ENCODE results near the gene OLR1.
"Not testable (repeated sequence)": the region's sequence is repeated elsewhere in the genome, so short reads cannot be mapped to it uniquely, and the experiment has no call there.

OLR1 gene

DNA sequence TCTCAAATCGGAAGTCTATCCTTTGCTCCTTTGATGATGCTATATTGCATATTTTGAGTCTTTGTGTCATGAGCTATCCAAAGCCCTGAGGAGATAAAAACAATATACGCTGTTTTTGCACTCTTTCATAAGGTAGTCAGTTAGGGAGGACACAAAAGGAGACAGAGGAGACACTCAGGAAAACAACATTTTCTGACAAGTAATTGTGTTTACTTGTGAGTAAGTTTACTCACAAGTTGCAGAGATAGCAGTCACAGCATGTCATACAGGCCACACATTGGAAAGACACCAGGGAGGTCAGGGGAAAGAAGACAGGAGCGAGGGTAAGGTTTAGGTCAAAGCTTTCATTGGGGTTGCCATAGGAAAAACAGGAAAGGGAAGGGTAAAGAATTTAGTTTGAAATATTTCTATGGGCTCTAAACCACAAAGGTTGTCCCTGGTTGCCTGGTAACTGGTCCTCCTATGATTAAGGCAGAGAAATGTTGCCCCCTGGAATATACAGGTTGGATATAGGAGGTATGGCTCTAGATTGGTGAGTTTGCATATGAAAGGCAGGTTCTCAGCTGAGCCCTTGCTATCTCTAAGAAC lies 33.4 kb upstream of the OLR1 start:
- ChIA-PET CTCF (no interaction called here), POLR2A (no interaction called here)
- no peak for TF ChIP-seq NFRKB (IDR thresholded peaks at IDR 0.05)
- no peak for DNase-seq (ENCODE audit: extremely low spot score)

- DNase-seq (ENCODE audit: extremely low spot score); CTCF ChIA-PET; POLR2A ChIA-PET: not testable (repeated sequence)
Observed at GRCh38 chr12:10204495-10204894, 32.6 kb upstream of the OLR1 start.

- POLR2A ChIA-PET: no interaction called here
- no peak for TF ChIP-seq SUZ12 (IDR thresholded peaks at IDR 0.05)
- TF ChIP-seq BHLHE40 (IDR thresholded peaks at IDR 0.05; ENCODE audit: borderline replicate concordance): no peak
- no peak for TF ChIP-seq LEF1 (IDR thresholded peaks at IDR 0.05; ENCODE audit: borderline replicate concordance)
- TF ChIP-seq CTBP1 (IDR thresholded peaks at IDR 0.05; ENCODE audit: borderline replicate concordance): no peak
- TF ChIP-seq ELF4 (IDR thresholded peaks at IDR 0.05): no peak
- no peak for TF ChIP-seq FOXA1 (IDR thresholded peaks at IDR 0.05)
- no peak for TF ChIP-seq ARNT (IDR thresholded peaks at IDR 0.05)
- TF ChIP-seq, protein P1, sequence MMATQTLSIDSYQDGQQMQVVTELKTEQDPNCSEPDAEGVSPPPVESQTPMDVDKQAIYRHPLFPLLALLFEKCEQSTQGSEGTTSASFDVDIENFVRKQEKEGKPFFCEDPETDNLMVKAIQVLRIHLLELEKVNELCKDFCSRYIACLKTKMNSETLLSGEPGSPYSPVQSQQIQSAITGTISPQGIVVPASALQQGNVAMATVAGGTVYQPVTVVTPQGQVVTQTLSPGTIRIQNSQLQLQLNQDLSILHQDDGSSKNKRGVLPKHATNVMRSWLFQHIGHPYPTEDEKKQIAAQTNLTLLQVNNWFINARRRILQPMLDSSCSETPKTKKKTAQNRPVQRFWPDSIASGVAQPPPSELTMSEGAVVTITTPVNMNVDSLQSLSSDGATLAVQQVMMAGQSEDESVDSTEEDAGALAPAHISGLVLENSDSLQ (IDR thresholded peaks at IDR 0.05): no peak
- no peak for TF ChIP-seq FOXK2 (IDR thresholded peaks at IDR 0.05)
- no peak for TF ChIP-seq TARDBP (IDR thresholded peaks at IDR 0.05)
- DNase-seq (ENCODE audit: extremely low spot score): no peak
- CTCF ChIA-PET: interaction anchor here (0.5 to 0.8 kb wide), 2 partner anchors 11 to 46 kb away, joined by 3 to 4 read pairs; no protein-coding TSS in a partner anchor
Observed at GRCh38 chr12:10197879-10198278, 25.9 kb upstream of the OLR1 start.

DNA sequence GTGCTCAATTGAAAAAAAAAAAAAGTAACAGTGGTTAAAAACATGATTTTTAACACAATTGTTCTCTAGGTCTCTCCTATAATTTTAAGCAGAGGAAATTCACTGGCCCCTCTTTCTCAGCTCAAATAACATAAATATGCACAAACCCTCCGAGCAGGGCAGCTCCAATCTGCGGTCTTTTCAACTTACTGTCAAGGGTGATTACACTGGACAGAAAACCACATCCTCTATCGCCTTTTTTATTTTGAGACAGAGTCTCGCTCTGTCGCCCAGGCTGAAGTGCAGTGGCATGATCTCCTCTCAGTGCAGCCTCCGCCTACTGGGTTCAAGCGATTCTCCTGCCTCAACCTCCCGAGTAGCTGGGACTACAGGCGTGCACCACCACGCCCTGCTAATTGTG lies 24.3 kb upstream of the OLR1 start:
- CTCF ChIA-PET: no interaction called here
- POLR2A ChIA-PET: no interaction called here
- no peak for DNase-seq (ENCODE audit: extremely low spot score)
- TF ChIP-seq FOXM1 (IDR thresholded peaks at IDR 0.05; ENCODE audit: borderline replicate concordance) (no peak), CTBP1 (IDR thresholded peaks at IDR 0.05; ENCODE audit: borderline replicate concordance) (no peak), SUZ12 (IDR thresholded peaks at IDR 0.05) (no peak), L3MBTL2 (conservative IDR thresholded peaks at IDR 0.05) (no peak), FOXA1 (IDR thresholded peaks at IDR 0.05) (no peak), LEF1 (IDR thresholded peaks at IDR 0.05; ENCODE audit: borderline replicate concordance) (no peak), ZNF384 (IDR thresholded peaks at IDR 0.05) (no peak), ELF4 (IDR thresholded peaks at IDR 0.05) (no peak), ARNT (IDR thresholded peaks at IDR 0.05) (no peak), NFRKB (IDR thresholded peaks at IDR 0.05) (no peak), FOXK2 (IDR thresholded peaks at IDR 0.05) (no peak), TARDBP (IDR thresholded peaks at IDR 0.05) (no peak), BHLHE40 (IDR thresholded peaks at IDR 0.05; ENCODE audit: borderline replicate concordance) (no peak), HDGF (IDR thresholded peaks at IDR 0.05; ENCODE audit: borderline replicate concordance) (no peak), SP1 (IDR thresholded peaks at IDR 0.05) (no peak)
- TF ChIP-seq, protein P1 (IDR thresholded peaks at IDR 0.05): no peak

- ChIA-PET POLR2A (interaction anchor here (1.2 kb wide), 1 partner anchor 18 kb away, joined by 5 read pairs; the partner anchor contains the start of gene GABARAPL1), CTCF (interaction anchor here (0.6 to 1.8 kb wide), 4 partner anchors 41 to 452 kb away, joined by 3 to 10 read pairs (median 7); no protein-coding TSS in a partner anchor)
- no peak for TF ChIP-seq FOXA1 (IDR thresholded peaks at IDR 0.05)
- no peak for TF ChIP-seq SUZ12 (IDR thresholded peaks at IDR 0.05)
- no peak for TF ChIP-seq CTBP1 (IDR thresholded peaks at IDR 0.05; ENCODE audit: borderline replicate concordance)
- no peak for DNase-seq (ENCODE audit: extremely low spot score)
Observed at GRCh38 chr12:10194160-10194670, 22.3 kb upstream of the OLR1 start.

GRCh38 chr12:10191865-10192264 lies 19.9 kb upstream of the OLR1 start:
- CTCF ChIA-PET: interaction anchor here (1.3 kb wide), 1 partner anchor 39 kb away, joined by 5 read pairs; no protein-coding TSS in a partner anchor
- POLR2A ChIA-PET: no interaction called here
- TF ChIP-seq ZNF384 (IDR thresholded peaks at IDR 0.05): no peak
- TF ChIP-seq NFRKB (IDR thresholded peaks at IDR 0.05): no peak
- TF ChIP-seq, protein P1 (IDR thresholded peaks at IDR 0.05): no peak
- no peak for TF ChIP-seq TARDBP (IDR thresholded peaks at IDR 0.05)
- no peak for TF ChIP-seq ELF4 (IDR thresholded peaks at IDR 0.05)
- no peak for TF ChIP-seq HDGF (IDR thresholded peaks at IDR 0.05; ENCODE audit: borderline replicate concordance)
- no peak for TF ChIP-seq L3MBTL2 (conservative IDR thresholded peaks at IDR 0.05)
- no peak for TF ChIP-seq CTBP1 (IDR thresholded peaks at IDR 0.05; ENCODE audit: borderline replicate concordance)
- no peak for TF ChIP-seq ARNT (IDR thresholded peaks at IDR 0.05)
- TF ChIP-seq LEF1 (IDR thresholded peaks at IDR 0.05; ENCODE audit: borderline replicate concordance): no peak
- TF ChIP-seq BHLHE40 (IDR thresholded peaks at IDR 0.05; ENCODE audit: borderline replicate concordance): no peak
- no peak for DNase-seq (ENCODE audit: extremely low spot score)

Measured in HEK293T (cell line).